Right lobe of liver (tissue), 6 donors: ENCODE results near the gene DYSF. TPM values are rescaled to one million over a fixed set of nuclear protein-coding genes. Genes with fewer than 3 reads are reported as not detected.

ENCODE experiments used
- ATAC-seq, 4 donors: fragments of 200-7000 bp; cut with Tn5 transposase; one replicate each; pipeline ENCODE4 v1.9.1; 2020; ENCODE audit warnings: mild to moderate bottlenecking in 4 of 4, moderate library complexity in 4 of 4
- DNase-seq, 3 donors: peaks; one replicate each; pipeline ENCODE4 v3.0.0-alpha.2; 2020
- H3K27ac ChIP-seq, 3 donors: fragments of 200-600 bp; one replicate each; pipeline ENCODE4 v1.8.0; 2022
- H3K27me3 ChIP-seq, 2 donors: fragments of 200-600 bp; one replicate each; pipeline ENCODE4 v1.8.0; 2022
- H3K36me3 ChIP-seq, 4 donors: fragments of 200-600 bp; sonication (generic) in 1 of 4; one replicate each; pipeline versions ENCODE4 v1.5.1 to v1.8.0; 2017 to 2022; ENCODE audit warnings: control low read depth in 1 of 4
- H3K4me1 ChIP-seq, 4 donors: fragments of 200-600 bp; sonication (generic) in 1 of 4; one replicate each; pipeline versions ENCODE4 v1.5.1 to v1.8.0; 2017 to 2022; ENCODE audit warnings: control low read depth in 1 of 4
- H3K4me3 ChIP-seq, 3 donors: fragments of 200-600 bp; one replicate each; pipeline ENCODE4 v1.8.0; 2022
- H3K9me3 ChIP-seq, 4 donors: fragments of 200-600 bp; sonication (generic) in 1 of 4; one replicate each; pipeline versions ENCODE4 v1.5.1 to v1.8.0; 2017 to 2022; ENCODE audit warnings: control low read depth in 1 of 4
- POLR2A ChIP-seq: fragments of 450-650 bp; IDR thresholded peaks from one replicate; pipeline ENCODE4 v1.6.1; 2017; ENCODE audit warnings: antibody characterized with exemption, mild to moderate bottlenecking
- WGBS: methylation state at CpG from one replicate; pipeline ENCODE4 v1.1.6; 2018; ENCODE audit warnings: low coverage, low lambda C conversion rate; ENCODE audit not compliant: insufficient coverage; ENCODE audit errors: missing lambda C conversion rate; 5-methylcytosine and 5-hydroxymethylcytosine counted together
- intact Hi-C, 2 donors: fragments of 100-400 bp; cut with DNase I; formaldehyde crosslinking; loops; one replicate each; pipeline versions ENCODE4 v1.11.2 to v1.14.1; 2022
- total RNA-seq, 6 experiments: library from RNA; depleted of rRNA in 2 of 6; stranded (reverse); fragments of >200 nt in 2 of 6; fragmentation: NEBNext Ultra II Directional in 3 of 6; extraction: Animal tissue kit (Norgen Biotek cat#: 25700) in 3 of 6; gene quantifications; one replicate each; pipeline versions ENCODE4 v1.1.0 to v1.2.4, GENCODE V29; 2016 to 2023
- TF ChIP-seq, protein P1 (sequence below), 4 donors: fragments of 200-600 bp in 3 of 4; fragments of 450-650 bp in 1 of 4; IDR thresholded peaks; one replicate each; pipeline versions ENCODE4 v1.5.1 to v1.8.0; 2016 to 2022; ENCODE audit warnings: antibody characterized with exemption in 4 of 4, mild to moderate bottlenecking in 2 of 4
- donor health status: DM: no; HTN: yes; CAD: no.
- donor health status: DM: no; HTN: no; CAD: no.
- donor health status: DM: no; HTN: no; CAD: no.
- donor health status: DM: no; HTN: yes; CAD: no.
- donor health status: DM: no; HTN: yes; CAD: no.

DYSF gene
- total RNA-seq, 6 experiments from 2014 or later = 21.8 to 55.0 (median 32.9) TPM

DNA sequence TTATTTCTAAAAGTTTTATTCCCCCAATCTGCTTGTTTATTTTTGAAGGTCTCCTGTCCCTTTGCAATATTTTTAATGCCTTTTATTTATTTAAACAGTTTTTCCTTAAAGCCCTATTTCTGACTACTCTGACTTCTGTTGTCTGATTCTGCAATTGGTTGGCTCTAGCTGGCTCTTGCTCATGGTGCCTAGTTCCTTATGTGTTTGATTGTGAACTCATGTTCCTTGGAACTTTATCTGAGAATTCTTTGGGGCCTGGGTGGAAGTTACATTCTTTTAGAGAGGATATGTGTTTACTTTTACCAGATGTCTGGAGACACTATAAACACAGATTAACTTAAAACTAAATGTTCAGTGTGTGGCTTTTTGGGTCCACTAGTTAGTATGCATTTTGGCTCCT is 175.9 kb downstream of the DYSF start:
- Histone ChIP-seq H3K4me3 (no peak overlapping the region), H3K27ac (no peak overlapping the region), H3K9me3 (no peaks in the 10 kb centered on the region), H3K27me3 (no peaks in the 10 kb centered on the region), H3K4me1 (no peaks in the 10 kb centered on the region), H3K36me3 (no peaks in the 10 kb centered on the region)
- TF ChIP-seq, protein P1, sequence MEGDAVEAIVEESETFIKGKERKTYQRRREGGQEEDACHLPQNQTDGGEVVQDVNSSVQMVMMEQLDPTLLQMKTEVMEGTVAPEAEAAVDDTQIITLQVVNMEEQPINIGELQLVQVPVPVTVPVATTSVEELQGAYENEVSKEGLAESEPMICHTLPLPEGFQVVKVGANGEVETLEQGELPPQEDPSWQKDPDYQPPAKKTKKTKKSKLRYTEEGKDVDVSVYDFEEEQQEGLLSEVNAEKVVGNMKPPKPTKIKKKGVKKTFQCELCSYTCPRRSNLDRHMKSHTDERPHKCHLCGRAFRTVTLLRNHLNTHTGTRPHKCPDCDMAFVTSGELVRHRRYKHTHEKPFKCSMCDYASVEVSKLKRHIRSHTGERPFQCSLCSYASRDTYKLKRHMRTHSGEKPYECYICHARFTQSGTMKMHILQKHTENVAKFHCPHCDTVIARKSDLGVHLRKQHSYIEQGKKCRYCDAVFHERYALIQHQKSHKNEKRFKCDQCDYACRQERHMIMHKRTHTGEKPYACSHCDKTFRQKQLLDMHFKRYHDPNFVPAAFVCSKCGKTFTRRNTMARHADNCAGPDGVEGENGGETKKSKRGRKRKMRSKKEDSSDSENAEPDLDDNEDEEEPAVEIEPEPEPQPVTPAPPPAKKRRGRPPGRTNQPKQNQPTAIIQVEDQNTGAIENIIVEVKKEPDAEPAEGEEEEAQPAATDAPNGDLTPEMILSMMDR (IDR thresholded peaks at IDR 0.05) = no peak
- intact Hi-C loops = no loop called here
- ATAC-seq (no peak), DNase-seq (no peak)

GRCh38 chr2:71629771-71630453 is 176.6 kb downstream of the DYSF start:
- Histone ChIP-seq H3K36me3 (no peaks in the 10 kb centered on the region), H3K27me3 (no peaks in the 10 kb centered on the region), H3K27ac (no peak overlapping the region), H3K4me1 (no peaks in the 10 kb centered on the region), H3K4me3 (no peak overlapping the region), H3K9me3 (no peaks in the 10 kb centered on the region)
- 70% methylated on average over 2 of the region's 2 CpGs for WGBS
- intact Hi-C loops = no loop called here
- ATAC-seq = peak; percentile 28 to 61 (median 44)
- DNase-seq = no peak
- TF ChIP-seq POLR2A = no peak
- TF ChIP-seq, protein P1 (IDR thresholded peaks at IDR 0.05) = no peak

DNA sequence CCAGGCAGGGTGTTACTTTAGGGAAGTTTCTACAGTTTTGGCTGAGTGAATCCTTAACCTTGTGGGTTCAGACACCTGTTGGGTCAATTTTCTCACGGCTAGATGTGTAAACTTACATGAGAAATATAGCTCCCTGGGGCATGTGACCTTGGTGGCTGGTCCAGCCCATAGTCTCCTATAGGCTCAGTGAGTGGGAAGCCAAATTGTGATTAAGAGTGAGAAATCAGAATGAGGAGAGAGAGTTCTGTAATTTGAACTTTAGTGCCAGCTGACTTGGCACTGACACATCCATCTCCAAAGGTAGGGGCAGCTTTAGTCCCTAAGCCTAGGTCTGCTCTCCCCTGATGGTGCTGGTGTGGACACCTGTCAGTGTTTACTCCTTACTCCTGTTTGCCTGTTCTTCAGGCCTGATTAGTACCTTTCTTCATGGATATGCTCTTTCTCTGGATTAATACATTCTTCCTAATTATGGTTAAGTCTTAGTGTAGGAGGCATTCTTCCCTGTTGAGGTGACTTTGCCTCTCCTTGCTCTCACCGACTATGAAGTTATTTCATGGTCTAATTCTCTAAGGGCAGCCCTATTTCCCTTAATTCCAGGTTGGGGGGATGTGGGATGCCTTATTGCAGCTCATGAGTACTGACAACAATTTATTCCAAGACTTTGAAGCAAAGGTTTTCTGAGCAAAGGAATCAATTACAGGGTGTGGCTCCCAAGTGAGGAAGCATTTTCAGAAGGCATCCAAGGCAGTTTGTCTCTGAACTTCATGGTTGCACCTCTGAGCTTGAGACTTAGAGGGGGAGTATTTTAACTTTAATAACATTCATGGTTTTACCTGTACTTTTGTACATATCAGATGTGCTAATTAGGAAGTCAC is 177.3 kb downstream of the DYSF start:
- H3K27ac ChIP-seq = no peak overlapping the region
- H3K4me3 ChIP-seq = no peak overlapping the region
- ATAC-seq = no peak
- intact Hi-C loops = no loop called here
- no peaks in the 10 kb centered on the region for H3K4me1 ChIP-seq
- 60% methylated on average over 1 of the region's 2 CpGs for WGBS
- no peaks in the 10 kb centered on the region for H3K27me3 ChIP-seq
- no peaks in the 10 kb centered on the region for H3K9me3 ChIP-seq
- no peak for DNase-seq
- no peaks in the 10 kb centered on the region for H3K36me3 ChIP-seq
- TF ChIP-seq POLR2A = no peak
- TF ChIP-seq, protein P1 (IDR thresholded peaks at IDR 0.05) = no peak

DNA sequence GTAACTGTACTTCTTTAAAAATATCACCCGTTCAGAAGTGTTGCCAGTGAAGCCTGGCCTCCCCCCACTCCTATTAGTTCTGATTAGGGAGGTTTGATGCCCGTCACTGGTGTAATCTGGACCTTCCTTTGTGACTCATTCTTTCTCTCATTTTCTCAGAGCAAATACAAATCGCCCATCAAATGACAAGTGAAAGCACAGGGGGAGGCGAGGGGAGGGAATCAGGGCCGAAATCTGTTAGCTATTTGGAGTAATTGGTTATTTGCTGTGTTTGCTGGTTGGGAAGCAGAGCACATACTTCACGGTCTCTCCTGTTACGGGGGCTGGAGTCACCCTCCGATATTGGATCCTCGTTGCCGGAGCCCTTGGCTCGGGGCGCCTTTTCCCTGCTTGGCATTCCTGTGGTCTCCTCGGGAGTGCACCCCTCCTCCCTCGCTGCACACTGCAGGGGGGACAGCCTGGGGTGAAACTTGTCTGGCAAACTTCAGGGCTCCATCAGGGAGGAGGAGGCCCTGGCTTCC is 178.1 kb downstream of the DYSF start:
- no peaks in the 10 kb centered on the region for H3K27me3 ChIP-seq
- H3K4me1 ChIP-seq = no peaks in the 10 kb centered on the region
- ATAC-seq (no peak), DNase-seq (no peak)
- H3K36me3 ChIP-seq = no peaks in the 10 kb centered on the region
- no peak overlapping the region for H3K27ac ChIP-seq
- H3K4me3 ChIP-seq = no peak overlapping the region
- H3K9me3 ChIP-seq = no peaks in the 10 kb centered on the region
- intact Hi-C loops = no loop called here
- WGBS = 77% methylated on average over 5 of the region's 14 CpGs
- TF ChIP-seq, protein P1 (IDR thresholded peaks at IDR 0.05) = no peak
- no peak for TF ChIP-seq POLR2A
